Kidney epithelial cell (primary cell): ENCODE measurements around the gene CCBE1. TPM values are rescaled to one million over a fixed set of nuclear protein-coding genes. Genes with fewer than 3 reads are reported as not detected.

Source experiments
- DNase-seq: peaks from one replicate; pipeline ENCODE4 v3.0.0-alpha.2; 2010; ENCODE audit warnings: low read depth
- H3K27me3 ChIP-seq: 2 replicates; pipeline ENCODE4 v1.6.0; 2011; ENCODE audit warnings: low read length; ENCODE audit not compliant: control insufficient read depth, insufficient read depth
- H3K36me3 ChIP-seq: 2 replicates; pipeline ENCODE4 v1.5.1; 2011; ENCODE audit warnings: low read length; ENCODE audit not compliant: control insufficient read depth, insufficient read depth
- H3K4me3 ChIP-seq: 2 replicates; pipeline ENCODE4 v1.5.1; 2011; ENCODE audit warnings: low read depth, mild to moderate bottlenecking, control low read depth, low read length
- total RNA-seq: library from RNA; depleted of rRNA; stranded (reverse); fragments of >200 nt; gene quantifications from 2 replicates; pipeline ENCODE4 v1.2.3, GENCODE V29; 2015
- TF ChIP-seq, protein P1 (sequence below): IDR thresholded peaks from 2 replicates; pipeline ENCODE4 v1.5.1; 2011; ENCODE audit warnings: mild to moderate bottlenecking, moderate library complexity, low read length, control low read depth, inconsistent platforms; ENCODE audit not compliant: insufficient read depth, poor library complexity, severe bottlenecking

The CCBE1 gene
- total RNA-seq, 1 donor from 2014 or later: 1.2 TPM

DNA sequence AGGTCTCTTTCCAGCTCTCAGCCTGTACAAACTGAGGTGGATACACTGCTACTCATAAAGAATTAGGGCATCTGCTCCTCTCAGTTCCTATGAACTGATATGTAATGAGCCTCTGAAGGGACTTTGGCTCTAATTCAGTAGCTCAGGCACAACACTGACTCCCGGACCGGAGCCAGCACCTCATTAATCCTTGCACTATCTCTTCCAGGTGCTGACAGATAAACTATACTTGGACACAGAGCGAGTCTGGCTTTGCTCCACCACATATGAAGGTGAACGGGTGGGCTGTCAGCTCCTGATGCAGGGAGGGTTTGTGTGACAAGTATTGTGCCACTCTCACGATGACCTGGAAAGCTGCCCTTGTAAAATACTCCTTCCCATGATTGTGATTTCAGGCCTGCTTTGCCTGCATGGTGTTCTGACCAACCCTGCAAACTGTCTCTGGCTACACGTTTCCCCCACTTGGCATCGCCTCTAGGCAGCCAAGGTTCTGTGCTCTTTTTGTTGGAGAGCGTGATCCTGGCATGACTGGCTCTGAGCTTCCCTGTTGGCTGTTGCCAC lies 226.6 kb downstream of the CCBE1 start:
- Histone ChIP-seq H3K27me3 (no peaks in the 10 kb centered on the region), H3K4me3 (no peak overlapping the region), H3K36me3 (no peaks in the 10 kb centered on the region)
- TF ChIP-seq, protein P1, sequence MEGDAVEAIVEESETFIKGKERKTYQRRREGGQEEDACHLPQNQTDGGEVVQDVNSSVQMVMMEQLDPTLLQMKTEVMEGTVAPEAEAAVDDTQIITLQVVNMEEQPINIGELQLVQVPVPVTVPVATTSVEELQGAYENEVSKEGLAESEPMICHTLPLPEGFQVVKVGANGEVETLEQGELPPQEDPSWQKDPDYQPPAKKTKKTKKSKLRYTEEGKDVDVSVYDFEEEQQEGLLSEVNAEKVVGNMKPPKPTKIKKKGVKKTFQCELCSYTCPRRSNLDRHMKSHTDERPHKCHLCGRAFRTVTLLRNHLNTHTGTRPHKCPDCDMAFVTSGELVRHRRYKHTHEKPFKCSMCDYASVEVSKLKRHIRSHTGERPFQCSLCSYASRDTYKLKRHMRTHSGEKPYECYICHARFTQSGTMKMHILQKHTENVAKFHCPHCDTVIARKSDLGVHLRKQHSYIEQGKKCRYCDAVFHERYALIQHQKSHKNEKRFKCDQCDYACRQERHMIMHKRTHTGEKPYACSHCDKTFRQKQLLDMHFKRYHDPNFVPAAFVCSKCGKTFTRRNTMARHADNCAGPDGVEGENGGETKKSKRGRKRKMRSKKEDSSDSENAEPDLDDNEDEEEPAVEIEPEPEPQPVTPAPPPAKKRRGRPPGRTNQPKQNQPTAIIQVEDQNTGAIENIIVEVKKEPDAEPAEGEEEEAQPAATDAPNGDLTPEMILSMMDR: no peak
- DNase-seq: no peak

DNA sequence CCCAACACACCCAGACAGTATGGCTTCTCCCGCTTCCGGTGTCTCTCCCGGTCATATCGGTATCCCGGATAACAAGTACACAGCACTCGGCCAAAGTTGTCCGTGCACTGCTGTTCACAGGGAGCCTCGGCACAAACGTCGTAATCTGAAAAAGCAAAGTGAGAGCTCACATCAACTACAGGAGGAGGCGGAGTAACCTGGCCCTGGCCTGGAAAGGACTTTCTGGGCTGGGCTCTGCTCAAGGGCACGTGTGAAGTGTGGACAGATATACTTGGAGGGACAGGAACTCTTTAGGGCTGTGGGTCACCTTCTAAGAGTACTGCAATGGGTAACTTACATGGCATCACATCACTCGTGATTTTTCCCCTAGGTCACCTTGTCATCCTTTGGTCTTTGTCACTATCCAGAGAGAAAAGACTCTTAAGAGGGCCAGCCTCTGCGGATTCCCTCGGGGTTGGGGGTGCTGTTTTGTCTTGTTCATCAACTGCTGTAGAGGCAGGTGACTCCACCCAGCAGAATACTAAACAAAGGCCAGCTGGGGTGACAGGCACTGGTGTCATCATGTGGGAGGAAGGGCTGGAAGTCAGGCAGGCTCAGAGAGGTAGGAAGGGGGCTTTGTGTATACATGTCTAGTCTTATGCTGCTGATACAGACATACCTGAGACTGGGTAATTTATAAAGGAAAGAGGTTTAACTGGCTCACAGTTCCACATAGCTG lies 227.6 kb downstream of the CCBE1 start:
- Histone ChIP-seq H3K27me3 (no peaks in the 10 kb centered on the region), H3K4me3 (no peak overlapping the region), H3K36me3 (no peaks in the 10 kb centered on the region)
- TF ChIP-seq, protein P1: no peak
- DNase-seq: no peak

DNA sequence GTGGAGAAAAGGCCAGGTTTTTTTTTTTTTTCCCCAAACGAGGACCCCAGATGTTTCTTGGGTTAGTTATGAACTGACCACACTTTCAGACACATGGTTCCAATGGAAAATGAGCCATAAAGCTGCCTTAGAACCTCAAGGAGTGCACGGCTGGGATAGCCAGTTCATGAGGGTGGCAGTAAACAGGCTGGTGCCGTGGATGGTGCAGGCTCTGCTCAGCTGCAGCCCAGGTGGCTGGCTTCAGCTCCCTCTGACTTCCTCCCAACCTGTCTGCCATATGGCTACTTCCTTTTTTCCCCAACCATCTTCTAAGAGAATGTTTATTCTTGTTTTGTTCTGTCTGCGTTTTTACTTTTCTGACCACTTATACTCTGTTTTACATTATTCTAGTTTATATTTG lies 228.4 kb downstream of the CCBE1 start:
- no peaks in the 10 kb centered on the region for H3K27me3 ChIP-seq

DNA sequence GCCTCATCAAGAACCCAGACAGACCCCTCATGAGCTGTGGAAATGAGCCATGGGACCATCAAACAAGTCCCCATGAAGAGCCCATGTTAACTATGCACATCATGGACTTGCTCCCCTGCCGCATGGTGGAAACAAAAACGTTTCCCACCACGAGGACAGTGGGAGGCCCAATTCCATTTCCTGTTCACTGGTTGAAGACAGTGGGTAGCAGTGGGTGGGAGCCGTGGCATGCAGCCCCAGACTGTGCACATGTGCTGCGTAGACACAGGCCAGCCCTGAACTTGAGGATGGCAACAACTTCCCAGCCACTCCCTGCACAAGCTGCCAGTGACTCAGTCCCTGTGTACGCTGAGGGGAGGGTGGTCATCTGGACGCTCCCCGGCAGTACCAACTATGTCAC lies 229.7 kb downstream of the CCBE1 start:
- TF ChIP-seq, protein P1: no peak
- DNase-seq: no peak
- Histone ChIP-seq H3K27me3 (no peaks in the 10 kb centered on the region), H3K36me3 (no peaks in the 10 kb centered on the region), H3K4me3 (no peak overlapping the region)

More for the DNA sequence above, 228.4 kb downstream of the CCBE1 start:
- no peak for DNase-seq
- Histone ChIP-seq H3K4me3 (no peak overlapping the region), H3K36me3 (no peaks in the 10 kb centered on the region)
- TF ChIP-seq, protein P1: no peak

DNA sequence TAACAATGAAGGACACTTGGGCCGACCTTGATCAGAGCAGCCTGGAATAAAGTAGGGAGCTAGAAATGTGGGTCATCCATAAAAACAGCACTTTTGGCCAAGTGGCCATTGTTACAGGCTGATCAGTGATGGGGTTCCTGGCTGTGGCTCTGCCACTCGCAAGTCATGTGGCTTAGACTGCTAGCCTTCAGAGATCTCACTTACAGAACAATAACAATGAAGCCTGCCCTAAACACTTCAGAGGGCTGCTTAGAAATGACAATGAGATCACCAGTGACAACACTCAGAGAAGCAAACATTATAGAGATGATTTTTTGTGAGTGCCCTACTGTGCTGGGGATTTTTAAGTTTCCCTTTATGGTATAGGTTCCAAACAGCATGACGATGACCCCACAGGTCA lies 230.2 kb downstream of the CCBE1 start:
- Histone ChIP-seq H3K36me3 (no peaks in the 10 kb centered on the region), H3K27me3 (no peaks in the 10 kb centered on the region), H3K4me3 (no peak overlapping the region)
- TF ChIP-seq, protein P1: no peak
- no peak for DNase-seq

- no peak for DNase-seq
- no peaks in the 10 kb centered on the region for H3K27me3 ChIP-seq
- H3K4me3 ChIP-seq: no peak overlapping the region
- TF ChIP-seq, protein P1: no peak
- no peaks in the 10 kb centered on the region for H3K36me3 ChIP-seq
These were observed 232.7 kb downstream of the CCBE1 start for GRCh38 chr18:59464486-59464885.
